ENCODE results near the gene OLFM1. TPM values are rescaled to one million over a fixed set of nuclear protein-coding genes. Genes with fewer than 3 reads are reported as not detected.
A peak's percentile ranks its signal among the peaks of the same experiment; 100 is the strongest.

The OLFM1 gene
- 10 to 100 TPM; 13.9 to 25.5 TPM for total RNA-seq
- long read RNA-seq, transcript OLFM1-201 (6 exons, 2,591 nt): major isoform, 8 of 10 reads
- long read RNA-seq, partial matches to known transcripts: 0 of 10 reads
- long read RNA-seq, other reads (novel, unspliced or antisense): 1 of 10 reads

DNA sequence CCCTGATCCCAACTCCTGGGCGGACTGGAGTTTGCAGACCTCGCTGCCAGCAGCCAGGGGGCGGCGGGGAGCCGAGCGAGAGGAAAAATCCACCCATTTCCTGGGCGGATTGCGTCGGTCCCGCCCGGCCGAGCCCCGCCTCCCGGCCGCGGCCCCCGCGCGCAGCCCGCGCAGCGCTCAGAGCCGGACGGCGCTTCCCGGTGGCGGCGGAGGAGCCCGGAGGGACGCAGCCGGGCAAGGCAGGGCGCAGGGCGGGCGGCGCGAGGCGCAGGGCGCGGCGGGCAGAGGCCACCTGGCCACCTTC, at the start of gene OLFM1:
Gene OLFM1 (plus strand): TSS at position 180 of the 304 bp plus-strand sequence. CDS start 322 bp downstream, outside the sequence.
- ATAC-seq (peak; percentile 82 to 89), DNase-seq (peak; percentile 87)
- intact Hi-C loops (cut with DNase I): loop anchor here (2.0 to 10.0 kb wide), 3 partner anchors 257 to 325 kb away; no protein-coding TSS in a partner anchor

DNA sequence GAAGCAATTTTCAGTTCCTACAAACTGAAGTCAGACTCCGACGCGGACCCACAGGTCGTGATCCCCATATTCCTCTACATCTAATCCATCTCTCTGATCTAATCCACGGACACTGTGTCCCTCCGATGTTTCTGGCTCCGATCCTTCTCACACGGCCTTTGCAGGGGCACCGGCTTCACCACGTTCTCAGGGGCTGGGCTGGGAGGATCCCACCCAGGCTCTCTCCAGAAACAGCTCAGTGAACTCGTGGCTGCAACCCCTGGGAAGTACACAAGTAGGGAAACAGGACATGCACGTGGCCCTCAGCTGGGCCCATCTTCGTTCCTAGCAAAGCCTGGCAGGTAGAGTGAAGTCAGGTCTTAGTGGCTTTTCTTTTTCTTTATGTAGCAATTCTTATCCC, 49.1 kb upstream of the OLFM1 start:
- DNase-seq (no peak), ATAC-seq (no peak)
- intact Hi-C loops (cut with DNase I): no loop called here

DNA sequence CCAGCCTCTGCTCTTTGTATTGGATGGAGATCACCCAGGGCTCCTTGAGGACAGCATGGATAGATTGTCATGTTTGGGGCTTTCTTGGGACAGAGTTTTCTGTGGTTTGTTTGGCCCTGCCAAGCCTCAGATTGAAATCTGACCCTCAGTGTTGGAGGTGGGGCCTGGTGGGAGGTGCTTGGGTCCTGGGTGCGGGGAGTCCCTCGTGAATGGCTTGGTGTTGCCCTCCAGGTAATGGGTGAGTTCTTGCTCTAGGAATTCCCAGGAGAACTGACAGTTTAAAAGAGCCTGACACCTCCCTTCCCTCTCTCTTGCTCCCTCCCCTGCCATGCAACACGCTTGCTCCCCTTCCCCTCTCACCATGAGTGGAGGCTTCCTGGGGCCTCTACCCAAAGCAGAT, 48.6 kb upstream of the OLFM1 start:
- DNase-seq (no peak), ATAC-seq (no peak)
- intact Hi-C loops (cut with DNase I): no loop called here

DNA sequence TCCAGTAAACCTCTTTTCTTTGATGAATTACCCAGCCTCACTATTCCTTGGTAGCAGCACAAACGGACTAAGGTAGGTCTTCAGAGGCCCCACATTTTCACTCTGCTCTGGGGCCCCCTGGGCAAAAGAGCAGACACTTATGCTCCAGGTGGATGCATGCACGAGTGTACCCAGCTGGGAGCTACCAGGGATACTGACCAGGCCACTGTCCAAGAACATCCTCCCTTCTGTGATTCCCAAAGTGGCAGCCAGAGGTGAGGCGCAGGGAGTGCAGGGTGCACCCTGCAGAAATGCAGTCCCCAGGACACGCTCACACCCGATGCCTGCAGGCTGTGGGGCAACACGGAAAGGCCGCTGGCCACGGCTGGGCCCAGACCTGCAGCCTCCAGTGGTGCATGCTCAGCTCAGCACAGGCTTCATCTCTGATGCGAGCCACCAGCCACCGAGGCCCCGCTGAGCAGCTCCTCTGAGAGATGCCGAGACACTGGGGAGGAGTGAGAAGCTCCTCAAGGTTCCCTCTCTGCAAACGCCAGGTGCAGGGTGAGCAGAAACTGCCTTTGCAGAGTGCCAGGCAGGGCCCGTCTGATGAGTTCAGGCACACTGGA, 48.1 kb upstream of the OLFM1 start:
- no peak for ATAC-seq
- DNase-seq: no peak
- intact Hi-C loops (cut with DNase I): no loop called here

DNA sequence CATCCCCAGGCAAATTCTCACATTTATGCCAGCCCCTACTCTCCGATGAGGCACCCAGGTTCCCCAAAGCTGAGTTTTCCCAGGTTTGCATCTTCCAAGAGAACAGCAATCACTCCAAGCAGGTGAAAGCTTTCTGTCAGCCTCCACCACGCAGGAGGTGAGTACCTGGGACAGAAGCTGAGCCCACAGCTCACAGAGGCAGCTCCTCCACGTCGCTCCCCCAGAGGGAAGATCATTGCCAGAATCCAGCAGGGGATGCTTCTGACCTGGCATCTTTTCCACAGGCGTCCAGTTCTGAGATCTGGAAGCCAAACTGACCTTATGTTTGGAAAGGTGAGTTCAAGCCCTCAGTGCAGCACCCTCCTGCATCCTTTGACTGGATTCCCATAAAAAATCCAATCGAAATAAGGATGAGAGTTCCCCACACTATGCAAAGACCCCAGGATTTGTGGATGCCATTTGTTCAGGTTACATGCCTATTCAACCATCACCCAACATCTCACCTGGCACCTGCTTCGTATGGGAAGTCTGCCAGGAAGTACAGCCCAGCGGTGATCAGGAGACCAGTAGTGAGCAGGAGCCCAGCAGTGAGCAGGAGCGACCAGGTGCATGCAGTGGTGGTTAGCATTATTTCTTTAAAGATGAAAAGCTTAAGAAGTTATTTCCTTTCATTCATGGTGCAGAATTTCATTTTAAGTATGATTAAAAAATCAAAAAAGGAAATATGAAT, 47.4 kb upstream of the OLFM1 start:
- DNase-seq (no peak), ATAC-seq (no peak)
- intact Hi-C loops (cut with DNase I): no loop called here

DNA sequence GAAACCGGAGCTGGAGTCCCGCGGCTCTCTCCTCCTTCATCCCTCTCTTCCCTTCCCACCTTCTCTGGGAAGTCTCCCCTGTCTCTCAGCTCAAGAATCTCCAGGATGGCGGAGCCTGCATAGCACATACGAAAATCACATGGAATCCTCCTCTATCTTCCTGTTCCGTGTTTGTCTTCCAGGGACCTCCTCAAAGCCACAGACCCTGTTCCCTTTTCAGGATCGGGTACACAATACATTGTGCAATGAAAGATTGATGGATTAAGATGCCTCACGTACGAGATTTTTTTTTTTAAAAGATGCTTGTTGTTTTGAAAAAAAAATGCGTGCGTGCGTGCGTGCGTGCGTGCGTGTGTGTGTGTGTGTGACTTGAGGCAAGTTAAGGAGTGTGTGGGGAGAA, 46.6 kb upstream of the OLFM1 start:
- no peak for DNase-seq
- ATAC-seq: no peak
- intact Hi-C loops (cut with DNase I): no loop called here

DNA sequence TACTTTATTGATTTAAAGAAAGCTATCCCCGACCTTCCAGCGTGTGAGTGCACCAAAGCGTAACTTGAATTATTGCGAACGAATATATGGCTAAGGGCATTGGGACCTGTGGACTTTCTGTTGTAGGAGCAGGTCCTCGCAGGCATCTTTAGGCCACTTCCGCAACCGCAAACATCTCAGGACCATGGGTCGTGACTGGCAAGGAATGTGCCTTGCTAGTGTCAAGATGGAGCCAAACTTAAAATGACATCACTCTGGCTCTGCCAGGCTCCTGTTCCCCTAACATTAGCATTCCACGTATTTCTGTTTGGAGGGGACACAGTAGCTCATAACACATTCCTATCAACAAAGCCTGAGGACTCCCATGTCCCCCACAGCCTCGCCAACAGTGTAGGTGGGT, 44.1 kb upstream of the OLFM1 start:
- intact Hi-C loops (cut with DNase I): no loop called here

DNA sequence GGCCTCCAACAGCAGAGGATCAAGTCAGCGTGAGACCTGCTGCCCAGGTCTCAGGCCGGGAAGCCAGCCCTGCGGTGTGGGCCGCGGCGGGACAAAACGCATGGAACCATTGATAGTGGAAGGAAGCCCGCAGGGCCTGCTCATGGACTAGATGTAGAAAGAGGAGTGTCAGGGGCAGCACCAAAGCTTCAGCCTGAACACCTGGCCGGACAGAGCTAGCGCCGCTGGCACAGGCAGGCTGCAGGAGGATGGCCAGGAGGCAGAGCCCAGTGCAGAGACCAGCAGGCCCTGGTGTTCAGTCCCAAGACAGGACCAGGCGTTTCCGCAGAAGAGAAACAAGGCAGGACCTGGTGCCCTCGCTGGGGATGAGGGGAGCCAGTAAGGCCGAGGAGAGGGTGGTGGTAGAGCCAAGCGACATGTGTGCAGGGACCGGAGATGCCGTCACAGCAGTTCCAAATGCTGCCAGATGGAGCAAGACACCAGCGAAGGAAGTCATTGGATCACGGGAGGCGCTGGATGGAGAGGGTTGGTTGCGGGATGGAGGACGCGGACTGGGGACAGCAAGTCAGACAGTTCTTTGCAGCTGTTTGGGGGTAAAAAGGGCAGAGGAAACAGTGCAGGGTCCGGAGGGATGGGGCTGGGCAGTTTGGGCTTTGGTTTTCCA, 42.1 kb upstream of the OLFM1 start:
- DNase-seq: no peak
- ATAC-seq: no peak
- intact Hi-C loops (cut with DNase I): no loop called here

More for the DNA sequence above, 44.1 kb upstream of the OLFM1 start:
- ATAC-seq (no peak), DNase-seq (no peak)

DNA sequence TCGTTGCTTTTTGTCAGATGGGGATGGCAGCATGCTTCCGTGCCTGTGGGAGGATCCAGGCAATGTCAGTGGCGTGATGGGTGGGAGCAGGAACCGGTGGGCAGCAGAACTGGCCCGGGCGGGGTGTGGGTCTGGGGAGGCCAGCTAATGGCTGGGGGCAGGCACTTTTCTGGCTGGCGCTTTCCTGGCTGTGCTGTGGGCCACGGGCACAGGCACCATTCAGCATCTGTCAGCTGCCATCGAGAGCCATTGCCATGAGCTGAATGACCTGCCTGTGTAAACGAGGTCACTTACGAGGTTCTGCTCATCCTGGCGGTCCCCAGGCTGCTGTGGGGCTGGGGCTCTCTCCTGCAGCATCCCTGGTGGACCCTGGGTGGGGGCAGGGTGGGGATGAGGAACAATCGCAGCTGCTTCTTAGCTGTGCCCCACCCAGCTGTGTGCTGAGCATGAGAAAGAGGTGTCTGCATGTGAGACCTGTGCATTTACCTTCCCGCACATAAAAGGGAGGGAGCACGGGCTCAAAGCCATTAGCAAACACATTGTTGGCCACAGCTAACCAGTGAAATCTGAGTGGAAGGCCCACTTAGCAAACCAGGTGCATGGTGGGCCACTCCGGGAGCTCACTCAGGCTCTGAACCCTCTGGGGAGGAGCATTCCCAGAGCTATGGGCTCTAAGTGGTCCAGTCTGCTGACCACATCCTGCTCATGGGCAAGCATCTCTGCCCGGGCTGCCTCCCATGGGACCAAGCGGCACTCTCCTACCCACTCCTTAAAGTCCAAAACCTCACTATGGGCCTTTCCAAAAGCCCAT, 41.3 kb upstream of the OLFM1 start:
- DNase-seq: no peak
- intact Hi-C loops (cut with DNase I): no loop called here

DNA sequence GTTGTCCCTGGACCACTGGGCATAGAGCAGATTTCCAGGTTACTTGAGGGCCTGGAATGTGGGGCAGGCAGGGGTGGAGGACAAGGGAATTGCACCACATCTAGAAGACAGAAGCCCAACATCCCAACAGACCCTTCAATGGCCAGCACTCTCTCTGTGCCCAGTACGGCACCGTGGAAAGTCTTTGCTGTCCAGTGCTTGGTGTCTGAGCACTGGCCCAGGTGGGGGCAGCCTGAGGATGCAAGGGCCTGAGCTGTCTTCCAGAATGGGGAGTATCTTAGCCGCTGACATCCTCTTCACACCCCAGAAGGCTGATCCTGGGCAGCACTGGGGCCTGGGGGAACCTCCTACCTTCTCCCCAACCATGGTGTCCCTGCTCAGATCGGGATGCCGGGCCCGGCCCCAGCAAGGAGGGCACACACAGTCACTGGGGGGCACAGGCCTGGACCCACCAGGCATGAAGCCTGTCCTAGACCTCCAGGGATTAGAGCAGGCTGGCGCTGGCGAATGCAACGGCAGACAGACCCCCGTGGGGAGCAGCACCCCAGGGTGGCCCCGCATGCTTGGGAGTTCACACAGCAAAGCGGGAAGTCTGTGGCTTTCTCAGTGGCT, 40.6 kb upstream of the OLFM1 start:
- DNase-seq (no peak), ATAC-seq (no peak)
- intact Hi-C loops (cut with DNase I): no loop called here

More for the DNA sequence above, 41.3 kb upstream of the OLFM1 start:
- no peak for ATAC-seq

DNA sequence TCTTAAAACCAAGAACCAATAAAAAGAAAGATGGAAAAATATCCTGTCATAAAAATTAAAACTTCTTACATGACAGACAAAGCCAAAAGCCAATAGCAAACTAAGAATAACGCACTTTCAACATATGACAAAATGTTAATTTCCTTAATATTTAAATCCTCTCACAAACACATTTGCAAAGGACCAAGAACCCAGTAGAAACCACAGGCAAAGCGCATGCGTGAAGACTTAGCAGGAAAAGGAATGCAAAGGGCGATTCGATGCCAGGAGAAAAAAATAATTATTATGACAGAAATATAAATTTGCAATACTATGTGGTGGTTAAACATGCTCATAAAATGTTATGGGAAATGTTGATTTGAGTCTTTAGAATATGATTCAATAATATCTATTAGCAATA, 39.9 kb upstream of the OLFM1 start:
- intact Hi-C loops (cut with DNase I): no loop called here
- DNase-seq: no peak
- ATAC-seq: no peak

DNA sequence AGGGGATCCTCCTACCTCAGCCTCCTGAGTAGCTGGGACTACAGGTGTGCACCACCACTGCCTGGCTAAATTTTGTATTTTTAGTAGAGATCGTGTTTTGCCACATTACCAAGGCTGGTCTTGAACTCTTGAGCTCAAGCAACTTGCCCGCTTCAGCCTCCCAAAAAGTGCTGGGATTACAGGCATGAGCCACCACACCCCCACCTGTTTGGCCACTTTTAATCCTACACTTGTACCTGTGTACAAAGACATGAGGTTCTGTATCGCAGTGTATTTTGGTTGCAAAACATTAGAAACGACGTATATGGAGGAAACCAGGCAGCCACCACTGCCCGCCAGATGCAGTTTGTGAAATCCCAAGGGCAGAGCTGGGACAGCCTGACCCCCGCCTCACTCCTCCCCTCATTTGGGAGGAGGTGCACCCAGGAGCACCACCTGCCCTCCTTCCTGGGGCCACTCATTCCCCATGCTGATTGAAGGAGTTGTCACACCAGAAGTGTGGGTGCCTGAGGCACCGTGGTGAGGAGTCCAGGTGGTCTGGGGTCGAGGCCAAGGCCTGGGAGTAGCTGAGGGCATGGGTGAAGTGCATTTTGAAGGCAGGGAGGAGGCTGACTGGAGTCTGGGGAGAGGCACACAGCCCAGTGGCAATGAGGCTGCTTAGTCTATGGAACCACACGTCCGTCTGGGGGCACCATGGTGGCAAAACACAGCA, 39.3 kb upstream of the OLFM1 start:
- no peak for ATAC-seq
- DNase-seq: no peak
- intact Hi-C loops (cut with DNase I): no loop called here

DNA sequence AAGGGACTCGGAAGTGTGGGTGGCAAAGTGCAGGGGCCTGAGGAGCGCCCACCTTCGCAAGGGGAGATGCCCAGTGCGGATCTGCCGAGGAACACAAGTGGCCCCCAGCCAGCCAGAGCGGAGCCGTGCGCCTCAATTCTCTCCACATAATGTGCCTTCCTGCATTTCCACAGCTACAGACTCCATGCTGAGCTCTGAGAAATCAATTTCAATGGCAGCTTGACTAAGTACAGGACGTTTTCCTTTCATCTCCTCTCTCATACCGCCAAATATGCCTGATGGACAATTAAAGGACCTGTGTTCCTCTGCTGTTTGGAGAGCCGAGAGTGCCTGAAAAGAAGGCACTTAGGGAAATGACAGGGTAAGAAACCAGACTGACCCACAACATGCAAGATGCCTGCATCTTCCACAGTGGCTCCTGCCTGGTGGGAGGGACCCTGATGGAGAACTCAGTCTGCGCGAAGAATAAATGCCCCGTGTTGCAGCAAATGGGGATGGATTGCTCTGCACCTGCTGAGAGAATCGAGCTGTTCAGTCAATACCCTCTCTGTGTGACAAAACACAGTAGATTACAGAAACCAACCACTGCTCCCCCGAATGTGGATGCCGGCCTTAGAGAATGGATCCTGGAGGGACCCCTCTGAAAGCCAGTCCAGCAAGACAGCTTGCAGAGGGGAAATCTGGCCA, 38.6 kb upstream of the OLFM1 start:
- ATAC-seq (no peak), DNase-seq (no peak)
- intact Hi-C loops (cut with DNase I): no loop called here

DNA sequence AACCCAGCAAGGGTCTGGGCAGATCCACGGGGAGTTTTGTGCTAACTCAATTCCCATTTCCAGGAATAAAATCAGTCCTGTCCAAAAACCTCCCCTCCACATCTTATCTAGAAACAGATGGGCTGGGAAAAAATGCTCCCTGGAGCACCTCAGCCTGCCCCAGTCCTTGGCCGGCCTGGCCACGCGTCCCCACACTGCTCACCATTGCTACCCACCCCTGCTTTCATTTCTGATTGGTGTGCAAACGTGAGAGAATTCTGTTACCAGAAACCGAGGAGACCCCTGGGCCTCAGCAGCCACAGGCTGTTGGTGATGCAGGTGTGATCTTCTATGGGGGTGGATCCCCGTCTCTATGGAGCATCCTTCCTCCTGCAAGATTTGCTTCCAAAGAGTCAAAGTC, 38.0 kb upstream of the OLFM1 start:
- intact Hi-C loops (cut with DNase I): no loop called here
- ATAC-seq: no peak
- DNase-seq: no peak

DNA sequence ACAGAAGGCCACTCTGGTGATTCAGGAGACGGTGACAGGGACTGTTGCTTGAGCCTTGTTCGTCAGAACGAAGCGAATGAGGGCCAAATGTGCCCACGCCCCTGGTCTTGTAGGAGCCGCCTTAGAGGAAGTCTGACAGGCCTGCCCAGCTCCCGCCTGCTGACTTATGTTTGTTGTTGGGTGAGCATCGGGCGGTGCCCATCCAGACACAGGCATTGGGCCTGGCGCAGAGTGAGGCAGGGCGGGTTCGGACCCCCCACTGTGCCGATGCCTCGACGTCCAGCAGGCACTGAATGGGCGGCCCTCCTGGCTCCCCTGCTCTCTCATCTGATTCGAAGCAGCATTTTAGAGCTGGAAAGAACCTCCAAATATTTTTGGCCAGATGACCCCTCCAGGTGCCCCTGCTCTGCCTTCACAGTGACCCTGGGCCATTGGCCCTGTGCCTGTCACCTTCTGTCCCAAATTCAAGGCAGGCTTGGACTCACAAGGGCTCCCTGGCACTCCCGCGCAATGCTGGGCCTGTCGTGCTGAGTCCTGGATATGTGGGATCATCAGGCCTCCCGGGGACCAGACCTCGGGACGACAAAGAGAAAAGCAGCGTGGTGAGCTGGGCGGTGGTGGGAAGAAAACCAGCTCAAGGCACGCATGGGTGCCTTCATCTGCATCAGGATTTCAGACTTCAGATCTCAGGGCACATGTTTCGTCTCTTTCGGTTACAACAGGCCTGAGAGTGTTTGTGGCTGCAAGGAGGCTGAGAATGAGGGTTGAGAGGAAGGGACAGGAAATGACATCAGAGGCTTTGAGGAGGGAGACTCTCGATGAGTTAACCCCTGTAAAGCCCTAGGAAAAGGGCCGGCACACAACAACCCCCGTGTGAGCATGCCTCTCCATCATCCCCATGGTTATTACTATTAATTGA, 37.1 kb upstream of the OLFM1 start:
- ATAC-seq (no peak), DNase-seq (no peak)
- intact Hi-C loops (cut with DNase I): no loop called here

DNA sequence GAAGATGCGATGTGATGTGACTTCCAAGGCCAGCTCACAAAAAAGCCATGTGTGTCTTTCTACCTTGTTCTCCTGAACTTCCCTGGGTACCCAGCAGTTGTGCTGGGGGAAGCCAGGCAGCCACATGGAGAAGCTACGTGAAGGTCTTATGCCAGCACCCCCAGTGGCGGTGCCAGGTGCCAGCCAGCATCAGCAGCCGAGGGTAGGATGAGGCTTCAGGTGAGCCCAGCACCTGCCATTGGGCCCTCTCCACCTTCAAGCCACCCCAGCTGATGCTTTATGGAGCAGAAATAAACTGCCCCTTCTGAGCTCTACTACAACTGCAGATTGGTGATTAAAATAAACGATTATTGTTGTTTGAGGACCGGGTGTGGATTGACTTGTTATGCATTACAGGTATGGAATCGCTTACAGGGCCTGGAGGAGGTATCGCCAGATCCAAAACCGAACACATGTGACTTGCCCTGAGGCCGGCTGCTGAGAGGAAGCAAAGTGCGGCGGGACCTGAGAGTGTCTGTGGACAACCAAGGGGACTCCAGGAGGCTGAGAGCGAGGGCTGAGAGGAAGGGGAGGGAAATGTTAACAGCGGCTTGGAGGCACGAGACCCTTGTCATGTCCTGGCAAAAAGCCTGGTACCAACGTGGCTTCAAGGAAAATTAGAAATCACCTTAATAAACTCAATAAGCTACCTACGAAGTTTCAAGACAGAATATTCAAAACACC, 36.0 kb upstream of the OLFM1 start:
- no peak for DNase-seq
- intact Hi-C loops (cut with DNase I): no loop called here
- no peak for ATAC-seq
